BJ (cell line): ENCODE results near the gene CUL3. TPM values are rescaled to one million over a fixed set of nuclear protein-coding genes. Genes with fewer than 3 reads are reported as not detected.

Experiments
- CTCF ChIA-PET: fragments of 350-600 bp; formaldehyde crosslinking; extraction: SDS; loops from one replicate; lab custom pipeline; 2021; ENCODE audit warnings: antibody characterized with exemption, inconsistent platforms; lab: Yijun Ruan, JAX
- POLR2A ChIA-PET: fragments of 300-600 bp; sonication (Branson Sonifier 250); formaldehyde crosslinking; extraction: SDS; loops from one replicate; lab custom pipeline; 2021; ENCODE audit warnings: antibody characterized with exemption; lab: Charles Lee
- DNase-seq: peaks from one replicate; pipeline ENCODE4 v3.0.0-alpha.2; 2011; ENCODE audit warnings: low read depth
- H3K27me3 ChIP-seq: 2 replicates; pipeline ENCODE4 v1.6.0; 2011; ENCODE audit warnings: low read length; ENCODE audit not compliant: control insufficient read depth, insufficient read depth
- H3K36me3 ChIP-seq: 2 replicates; pipeline ENCODE4 v1.5.1; 2011; ENCODE audit warnings: low read length; ENCODE audit not compliant: control insufficient read depth, insufficient read depth
- H3K4me3 ChIP-seq: 2 replicates; pipeline ENCODE4 v1.5.1; 2011; ENCODE audit warnings: low read depth, mild to moderate bottlenecking, control low read depth, low read length
- CTCF ChIP-seq: IDR thresholded peaks from 2 replicates; pipeline ENCODE4 v1.5.1; 2011; ENCODE audit warnings: low read depth, mild to moderate bottlenecking, control low read depth, inconsistent platforms, low read length, moderate library complexity; ENCODE audit not compliant: insufficient read depth
- polyA plus RNA-seq: library from polyadenylated mRNA; depleted of rRNA; stranded (reverse); fragments of >200 nt; gene quantifications from 2 replicates; pipeline ENCODE4 v1.2.3, GENCODE V29; 2011

The CUL3 gene
- polyA plus RNA-seq, 1 experiment: 12.8 TPM

DNA sequence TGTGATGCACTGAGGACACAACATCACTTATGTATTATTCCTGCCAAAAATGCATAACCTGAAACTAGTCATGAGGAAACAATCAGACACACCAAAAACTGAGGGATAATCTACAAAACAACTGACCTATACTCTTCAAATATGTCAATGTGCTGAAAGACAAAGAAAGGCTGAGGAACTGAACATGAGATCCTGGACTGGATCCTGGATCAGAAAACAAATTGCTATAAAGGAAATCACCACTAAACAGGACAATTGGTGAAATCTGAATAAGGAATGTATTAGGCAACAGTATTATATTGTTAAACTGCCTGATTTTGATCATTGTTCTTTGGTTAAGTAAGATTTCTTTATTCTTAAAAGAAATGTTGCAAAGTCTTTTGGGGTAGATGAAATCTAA, 28.8 kb downstream of the CUL3 start:
- DNase-seq: no peak
- Histone ChIP-seq H3K4me3 (no peak overlapping the region), H3K36me3 (no peaks in the 10 kb centered on the region), H3K27me3 (no peaks in the 10 kb centered on the region)
- CTCF ChIA-PET: no interaction called here
- POLR2A ChIA-PET: no interaction called here
- no peak for TF ChIP-seq CTCF

DNA sequence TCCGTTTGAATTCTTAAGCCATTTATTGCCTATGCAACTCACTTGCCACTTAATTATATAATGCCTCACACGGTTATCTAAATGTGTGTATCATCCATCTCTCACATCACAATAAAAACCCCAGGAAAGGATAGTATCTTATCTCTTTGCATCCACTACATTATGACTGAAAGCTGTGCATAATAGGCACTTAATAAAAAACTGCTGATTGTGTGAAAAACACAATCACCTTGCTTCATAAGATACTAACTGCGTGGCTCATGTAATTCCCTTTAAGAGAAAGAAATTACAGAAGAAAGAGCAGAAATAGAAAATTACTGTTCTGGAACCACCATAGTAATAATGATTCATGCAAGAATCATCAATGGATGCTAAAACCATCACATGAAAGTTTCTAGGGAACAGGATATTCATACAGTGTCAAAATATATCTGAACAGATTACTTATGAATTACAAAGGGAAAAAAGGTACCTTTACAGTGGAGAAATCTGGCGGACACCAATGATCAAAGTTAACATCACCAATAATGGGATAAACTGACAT, 29.3 kb downstream of the CUL3 start:
- no peak for DNase-seq
- Histone ChIP-seq H3K4me3 (no peak overlapping the region), H3K27me3 (no peaks in the 10 kb centered on the region), H3K36me3 (no peaks in the 10 kb centered on the region)
- no peak for TF ChIP-seq CTCF
- ChIA-PET CTCF (no interaction called here), POLR2A (no interaction called here)

GRCh38 chr2:224552771-224553170, 32.4 kb downstream of the CUL3 start:
- H3K27me3 ChIP-seq: no peaks in the 10 kb centered on the region
- H3K4me3 ChIP-seq: no peak overlapping the region
- no peaks in the 10 kb centered on the region for H3K36me3 ChIP-seq
- DNase-seq: no peak
- no peak for TF ChIP-seq CTCF
- POLR2A ChIA-PET: no interaction called here
- CTCF ChIA-PET: no interaction called here

DNA sequence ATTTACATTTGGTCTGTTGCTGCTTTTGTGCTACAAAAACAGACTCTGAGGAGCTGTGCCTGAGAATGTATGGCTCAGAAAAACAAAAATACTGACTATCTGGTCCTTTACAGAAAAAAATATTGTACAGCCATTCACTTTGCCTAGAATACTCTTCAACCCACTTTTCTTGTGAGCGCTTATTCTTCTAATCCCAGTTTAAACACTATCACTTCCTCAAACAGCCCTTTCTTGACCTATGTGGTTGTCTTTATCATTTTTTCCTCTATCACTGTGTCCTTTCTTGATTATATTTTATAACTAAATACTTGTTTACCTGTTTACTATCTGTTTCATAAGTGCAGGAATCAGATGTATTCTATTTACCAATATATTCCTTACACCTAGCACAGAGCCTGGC, 33.5 kb downstream of the CUL3 start:
- Histone ChIP-seq H3K27me3 (no peaks in the 10 kb centered on the region), H3K4me3 (no peak overlapping the region), H3K36me3 (no peaks in the 10 kb centered on the region)
- TF ChIP-seq CTCF: no peak
- ChIA-PET CTCF (no interaction called here), POLR2A (no interaction called here)
- DNase-seq: no peak

DNA sequence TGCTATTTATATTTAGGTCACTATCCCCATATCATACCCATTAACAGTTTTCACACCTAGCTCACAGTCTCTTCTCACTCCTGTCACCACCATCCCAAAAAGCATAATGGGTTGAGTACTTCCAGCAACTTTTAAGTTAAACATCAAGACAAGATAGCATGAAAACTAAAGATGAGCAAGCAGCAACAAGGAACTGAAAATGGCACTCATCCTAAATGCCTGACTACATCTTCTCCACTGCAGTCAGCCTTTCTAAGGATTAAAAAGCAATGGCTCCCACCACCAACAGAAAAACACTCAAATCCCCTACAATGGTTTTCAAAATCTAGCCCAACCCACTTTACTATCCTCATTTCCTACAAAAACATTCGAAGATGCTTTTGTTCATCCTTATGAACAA, 38.2 kb downstream of the CUL3 start:
- DNase-seq: no peak
- CTCF ChIA-PET: no interaction called here
- POLR2A ChIA-PET: no interaction called here
- no peak for TF ChIP-seq CTCF
- peaks cover 1% of the 10 kb centered on the region; the same call in 1 of the 2 replicates for H3K36me3 ChIP-seq
- H3K4me3 ChIP-seq: no peak overlapping the region
- H3K27me3 ChIP-seq: no peaks in the 10 kb centered on the region
